ENCODE measurements around the gene CPA5.

Gene CPA5

GRCh38 chr7:130332259-130333053 lies 12.2 kb upstream of the CPA5 start:
- Histone ChIP-seq H4K91ac (ENCODE audit: low read depth, low read length, poor library complexity) (no peak overlapping the region), H3K18ac (ENCODE audit: low read length) (no peak overlapping the region), H3K4ac (ENCODE audit: low read length) (no peak overlapping the region), H3K36me3 (replicated peaks in 1 of 2; ENCODE audit: control insufficient read depth in 2 of 2, insufficient read depth in 2 of 2, low read length in 2 of 2) (no peaks in the 10 kb centered on the region), H2BK5ac (ENCODE audit: low read length) (no peak overlapping the region), H3K23ac (ENCODE audit: low read depth, low read length, poor library complexity) (no peak overlapping the region), H3K4me3 (ENCODE audit: low read length in 2 of 2) (no peak overlapping the region), H4K8ac (ENCODE audit: low read depth, low read length) (no peak overlapping the region), H3K9me3 (replicated peaks in 1 of 2; ENCODE audit: control insufficient read depth in 2 of 2, insufficient read depth in 1 of 2, low read depth in 1 of 2, low read length in 2 of 2) (no peaks in the 10 kb centered on the region), H2BK15ac (ENCODE audit: low read length) (no peak overlapping the region), H3K4me1 (ENCODE audit: control insufficient read depth in 2 of 2, insufficient read depth in 1 of 2, low read depth in 1 of 2, low read length in 2 of 2) (no peaks in the 10 kb centered on the region), H2BK120ac (ENCODE audit: low read depth, low read length) (no peak overlapping the region), H3K27me3 (ENCODE audit: control insufficient read depth in 3 of 3, insufficient read depth in 3 of 3, low read depth in 1 of 3, low read length in 3 of 3) (no peaks in the 10 kb centered on the region), H3K14ac (ENCODE audit: low read length) (no peak overlapping the region), H3K4me2 (ENCODE audit: insufficient read depth, low read length, poor library complexity, severe bottlenecking) (no peak overlapping the region), H3K27ac (replicated peaks; ENCODE audit: low read length) (no peak overlapping the region), H3K9ac (ENCODE audit: low read depth, low read length, poor library complexity) (no peak overlapping the region), H2AK5ac (ENCODE audit: low read depth, low read length) (no peak overlapping the region), H2AFZ (ENCODE audit: low read length) (no peak overlapping the region), H3K79me1 (ENCODE audit: low read depth, low read length) (no peaks in the 10 kb centered on the region), H2BK12ac (ENCODE audit: low read length) (no peak overlapping the region)
- WGBS, 2 donors (ENCODE audit: extremely low coverage in 2 of 2, insufficient read length in 2 of 2, insufficient replicate concordance in 1 of 2) = no CpG with 5 or more reads among the region's 4 CpGs
- no peak for DNase-seq (ENCODE audit: low spot score)

GRCh38 chr7:130333832-130334231 lies 10.8 kb upstream of the CPA5 start:
- H3K27ac ChIP-seq (replicated peaks; ENCODE audit: low read length) = no peak overlapping the region
- H3K79me1 ChIP-seq (ENCODE audit: low read depth, low read length) = no peaks in the 10 kb centered on the region
- no peak overlapping the region for H3K14ac ChIP-seq (ENCODE audit: low read length)
- WGBS, 2 donors (ENCODE audit: extremely low coverage in 2 of 2, insufficient read length in 2 of 2, insufficient replicate concordance in 1 of 2) = no CpG with 5 or more reads among the region's 2 CpGs
- H3K9me3 ChIP-seq (replicated peaks in 1 of 2; ENCODE audit: control insufficient read depth in 2 of 2, insufficient read depth in 1 of 2, low read depth in 1 of 2, low read length in 2 of 2) = no peaks in the 10 kb centered on the region
- H2AK5ac ChIP-seq (ENCODE audit: low read depth, low read length) = no peak overlapping the region
- H2BK15ac ChIP-seq (ENCODE audit: low read length) = no peak overlapping the region
- no peaks in the 10 kb centered on the region for H3K27me3 ChIP-seq (ENCODE audit: control insufficient read depth in 3 of 3, insufficient read depth in 3 of 3, low read depth in 1 of 3, low read length in 3 of 3)
- H2BK120ac ChIP-seq (ENCODE audit: low read depth, low read length) = no peak overlapping the region
- H3K23ac ChIP-seq (ENCODE audit: low read depth, low read length, poor library complexity) = no peak overlapping the region
- no peak overlapping the region for H2BK12ac ChIP-seq (ENCODE audit: low read length)
- H3K4me2 ChIP-seq (ENCODE audit: insufficient read depth, low read length, poor library complexity, severe bottlenecking) = no peak overlapping the region
- no peak overlapping the region for H2BK5ac ChIP-seq (ENCODE audit: low read length)
- H2AFZ ChIP-seq (ENCODE audit: low read length) = no peak overlapping the region
- no peak overlapping the region for H3K4me3 ChIP-seq (ENCODE audit: low read length in 2 of 2)
- no peak overlapping the region for H4K8ac ChIP-seq (ENCODE audit: low read depth, low read length)
- H3K9ac ChIP-seq (ENCODE audit: low read depth, low read length, poor library complexity) = no peak overlapping the region
- no peak for DNase-seq (ENCODE audit: low spot score)
- H3K4me1 ChIP-seq (ENCODE audit: control insufficient read depth in 2 of 2, insufficient read depth in 1 of 2, low read depth in 1 of 2, low read length in 2 of 2) = peaks cover 0 to 2% of the 10 kb centered on the region in 2 donors
- no peak overlapping the region for H3K18ac ChIP-seq (ENCODE audit: low read length)
- no peaks in the 10 kb centered on the region for H3K36me3 ChIP-seq (replicated peaks in 1 of 2; ENCODE audit: control insufficient read depth in 2 of 2, insufficient read depth in 2 of 2, low read length in 2 of 2)
- H4K91ac ChIP-seq (ENCODE audit: low read depth, low read length, poor library complexity) = no peak overlapping the region
- no peak overlapping the region for H3K4ac ChIP-seq (ENCODE audit: low read length)

GRCh38 chr7:130334274-130334673 lies 10.3 kb upstream of the CPA5 start:
- Histone ChIP-seq H3K14ac (ENCODE audit: low read length) (no peak overlapping the region), H3K79me1 (ENCODE audit: low read depth, low read length) (no peaks in the 10 kb centered on the region), H4K91ac (ENCODE audit: low read depth, low read length, poor library complexity) (no peak overlapping the region), H3K23ac (ENCODE audit: low read depth, low read length, poor library complexity) (no peak overlapping the region), H3K4me2 (ENCODE audit: insufficient read depth, low read length, poor library complexity, severe bottlenecking) (no peak overlapping the region), H2BK12ac (ENCODE audit: low read length) (no peak overlapping the region), H3K27me3 (ENCODE audit: control insufficient read depth in 3 of 3, insufficient read depth in 3 of 3, low read depth in 1 of 3, low read length in 3 of 3) (no peaks in the 10 kb centered on the region), H3K4me1 (ENCODE audit: control insufficient read depth in 2 of 2, insufficient read depth in 1 of 2, low read depth in 1 of 2, low read length in 2 of 2) (peaks cover 0 to 2% of the 10 kb centered on the region in 2 donors), H3K4ac (ENCODE audit: low read length) (no peak overlapping the region), H2AFZ (ENCODE audit: low read length) (no peak overlapping the region), H2BK5ac (ENCODE audit: low read length) (no peak overlapping the region), H3K9ac (ENCODE audit: low read depth, low read length, poor library complexity) (no peak overlapping the region), H2BK120ac (ENCODE audit: low read depth, low read length) (no peak overlapping the region), H2BK15ac (ENCODE audit: low read length) (no peak overlapping the region), H2AK5ac (ENCODE audit: low read depth, low read length) (no peak overlapping the region), H3K36me3 (replicated peaks in 1 of 2; ENCODE audit: control insufficient read depth in 2 of 2, insufficient read depth in 2 of 2, low read length in 2 of 2) (no peaks in the 10 kb centered on the region), H3K4me3 (ENCODE audit: low read length in 2 of 2) (no peak overlapping the region), H3K9me3 (replicated peaks in 1 of 2; ENCODE audit: control insufficient read depth in 2 of 2, insufficient read depth in 1 of 2, low read depth in 1 of 2, low read length in 2 of 2) (no peaks in the 10 kb centered on the region), H4K8ac (ENCODE audit: low read depth, low read length) (no peak overlapping the region), H3K18ac (ENCODE audit: low read length) (no peak overlapping the region), H3K27ac (replicated peaks; ENCODE audit: low read length) (no peak overlapping the region)
- no peak for DNase-seq (ENCODE audit: low spot score)
- WGBS, 2 donors (ENCODE audit: extremely low coverage in 2 of 2, insufficient read length in 2 of 2, insufficient replicate concordance in 1 of 2) = no CpG with 5 or more reads among the region's 6 CpGs

- Histone ChIP-seq H3K27ac (replicated peaks; ENCODE audit: low read length) (no peak overlapping the region), H2BK120ac (ENCODE audit: low read depth, low read length) (peak overlapping the region; percentile 44), H3K36me3 (replicated peaks in 1 of 2; ENCODE audit: control insufficient read depth in 2 of 2, insufficient read depth in 2 of 2, low read length in 2 of 2) (no peaks in the 10 kb centered on the region), H3K4me3 (ENCODE audit: low read length in 2 of 2) (no peak overlapping the region), H3K79me1 (ENCODE audit: low read depth, low read length) (no peaks in the 10 kb centered on the region), H3K27me3 (ENCODE audit: control insufficient read depth in 3 of 3, insufficient read depth in 3 of 3, low read depth in 1 of 3, low read length in 3 of 3) (no peaks in the 10 kb centered on the region), H3K4ac (ENCODE audit: low read length) (no peak overlapping the region), H3K9ac (ENCODE audit: low read depth, low read length, poor library complexity) (no peak overlapping the region), H3K18ac (ENCODE audit: low read length) (peak overlapping the region; percentile 55), H2AFZ (ENCODE audit: low read length) (no peak overlapping the region), H3K9me3 (replicated peaks in 1 of 2; ENCODE audit: control insufficient read depth in 2 of 2, insufficient read depth in 1 of 2, low read depth in 1 of 2, low read length in 2 of 2) (no peaks in the 10 kb centered on the region), H3K4me1 (ENCODE audit: control insufficient read depth in 2 of 2, insufficient read depth in 1 of 2, low read depth in 1 of 2, low read length in 2 of 2) (peaks cover 0 to 2% of the 10 kb centered on the region in 2 donors), H2BK15ac (ENCODE audit: low read length) (peak overlapping the region; percentile 95), H2BK12ac (ENCODE audit: low read length) (peak overlapping the region; percentile 66), H3K23ac (ENCODE audit: low read depth, low read length, poor library complexity) (peak overlapping the region; percentile 5), H4K8ac (ENCODE audit: low read depth, low read length) (no peak overlapping the region), H3K4me2 (ENCODE audit: insufficient read depth, low read length, poor library complexity, severe bottlenecking) (no peak overlapping the region), H4K91ac (ENCODE audit: low read depth, low read length, poor library complexity) (no peak overlapping the region), H2BK5ac (ENCODE audit: low read length) (peak overlapping the region; percentile 71), H3K14ac (ENCODE audit: low read length) (peak overlapping the region; percentile 76), H2AK5ac (ENCODE audit: low read depth, low read length) (peak overlapping the region; percentile 95)
- DNase-seq (ENCODE audit: low spot score) = no peak
- no CpG with 5 or more reads among the region's 6 CpGs for WGBS, 2 donors (ENCODE audit: extremely low coverage in 2 of 2, insufficient read length in 2 of 2, insufficient replicate concordance in 1 of 2)
These were observed 7.1 kb upstream of the CPA5 start for GRCh38 chr7:130337410-130337971.
